Osteoblast (primary cell): ENCODE results near the gene SDHC. TPM values are rescaled to one million over a fixed set of nuclear protein-coding genes. Genes with fewer than 3 reads are reported as not detected.
"Not testable (repeated sequence)": the region's sequence is repeated elsewhere in the genome, so short reads cannot be mapped to it uniquely, and the experiment has no call there.

Experiments used
- DNase-seq: peaks from one replicate; pipeline ENCODE4 v3.0.0; 2011; ENCODE audit warnings: low spot score, mixed read lengths; ENCODE audit not compliant: insufficient read length; ENCODE audit errors: missing footprints
- H2AFZ ChIP-seq: 2 replicates; pipeline ENCODE4 v1.6.0; 2011; ENCODE audit warnings: mild to moderate bottlenecking, low read length
- H3K27ac ChIP-seq: 2 replicates; pipeline ENCODE4 v1.5.1; 2011; ENCODE audit warnings: mild to moderate bottlenecking, low read depth, low read length, moderate library complexity
- H3K27me3 ChIP-seq: 2 replicates; pipeline ENCODE4 v1.6.0; 2012; ENCODE audit warnings: mild to moderate bottlenecking, control low read depth, inconsistent platforms, low read length, moderate library complexity; ENCODE audit not compliant: insufficient read depth
- H3K36me3 ChIP-seq: 2 replicates; pipeline ENCODE4 v1.5.1; 2011; ENCODE audit warnings: mild to moderate bottlenecking, low read length, control low read depth, moderate library complexity; ENCODE audit not compliant: insufficient read depth
- H3K4me1 ChIP-seq: 2 replicates; pipeline ENCODE4 v1.5.1; 2011; ENCODE audit warnings: mild to moderate bottlenecking, low read length, control low read depth, moderate library complexity; ENCODE audit not compliant: insufficient read depth
- H3K4me2 ChIP-seq: 2 replicates; pipeline ENCODE4 v1.6.0; 2011; ENCODE audit warnings: mild to moderate bottlenecking, low read length; ENCODE audit not compliant: insufficient read depth
- H3K4me3 ChIP-seq: fragments of 200-600 bp; sonication (generic); 3 replicates; pipeline ENCODE4 v1.5.1; 2012; ENCODE audit warnings: mild to moderate bottlenecking, low read length, inconsistent platforms; ENCODE audit not compliant: insufficient read depth
- H3K79me2 ChIP-seq: 2 replicates; pipeline ENCODE4 v1.6.0; 2012; ENCODE audit warnings: mild to moderate bottlenecking, low read length, control low read depth, inconsistent platforms; ENCODE audit not compliant: insufficient read depth
- H3K9me3 ChIP-seq: 2 replicates; pipeline ENCODE4 v1.5.1; 2011; ENCODE audit warnings: low read depth, low read length, control low read depth
- H4K20me1 ChIP-seq: 2 replicates; pipeline ENCODE4 v1.6.0; 2012; ENCODE audit warnings: mild to moderate bottlenecking, low read length, control low read depth; ENCODE audit not compliant: insufficient read depth
- total RNA-seq: library from RNA; depleted of rRNA; stranded (reverse); fragments of >200 nt; gene quantifications from 2 replicates; pipeline ENCODE4 v1.2.3, GENCODE V29; 2012
- TF ChIP-seq, protein P1 (sequence below): IDR thresholded peaks from 2 replicates; pipeline ENCODE4 v1.5.1; 2011; ENCODE audit warnings: mild to moderate bottlenecking, low read depth, low read length, moderate library complexity; ENCODE audit errors: extremely low read depth

SDHC gene
- total RNA-seq, 1 donor, result 20.3 TPM

DNA sequence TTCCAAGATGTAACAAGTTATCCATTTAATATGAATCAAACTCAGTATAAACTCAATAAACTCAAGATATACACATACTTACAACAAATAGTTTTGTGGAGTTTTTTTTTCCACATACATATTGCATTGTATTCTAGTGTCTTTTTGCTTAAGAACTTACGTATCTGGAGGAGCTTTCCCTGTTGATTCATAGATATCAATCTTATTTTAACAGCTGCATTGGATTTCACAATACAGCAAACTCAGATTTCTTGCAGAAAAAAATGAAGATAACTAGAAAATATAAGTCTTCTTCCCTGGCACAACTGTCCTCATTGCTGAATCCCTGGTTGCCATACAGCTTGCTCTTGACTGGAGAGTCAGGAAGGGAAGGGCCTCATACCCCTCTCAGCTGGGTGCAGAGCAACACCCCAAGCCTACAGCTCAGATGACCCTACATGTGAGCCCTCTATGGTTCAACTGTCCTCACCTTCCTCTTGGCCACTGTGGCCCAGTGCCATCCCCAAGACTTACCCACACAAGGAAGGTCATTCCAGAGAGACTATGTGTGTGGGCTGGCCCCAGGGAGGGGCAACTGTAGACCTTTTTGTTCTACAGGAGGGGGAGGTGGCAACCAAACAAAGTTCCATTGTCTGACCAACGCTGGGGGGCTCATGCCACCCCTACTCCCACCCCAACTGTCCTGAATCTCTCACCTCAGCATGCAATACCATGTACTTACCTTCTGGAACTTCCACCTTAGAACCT lies 6.1 kb upstream of the SDHC start:
- H3K27ac ChIP-seq, result no peak overlapping the region
- no peaks in the 10 kb centered on the region for H3K27me3 ChIP-seq
- peaks cover 29% of the 10 kb centered on the region for H3K4me1 ChIP-seq
- H2AFZ ChIP-seq, result no peak overlapping the region
- H4K20me1 ChIP-seq, result no peaks in the 10 kb centered on the region
- H3K4me2 ChIP-seq, result no peak overlapping the region
- DNase-seq, result no peak
- H3K79me2 ChIP-seq, result peaks cover 10% of the 10 kb centered on the region
- no peaks in the 10 kb centered on the region for H3K36me3 ChIP-seq
- no peaks in the 10 kb centered on the region for H3K9me3 ChIP-seq
- TF ChIP-seq, protein P1, sequence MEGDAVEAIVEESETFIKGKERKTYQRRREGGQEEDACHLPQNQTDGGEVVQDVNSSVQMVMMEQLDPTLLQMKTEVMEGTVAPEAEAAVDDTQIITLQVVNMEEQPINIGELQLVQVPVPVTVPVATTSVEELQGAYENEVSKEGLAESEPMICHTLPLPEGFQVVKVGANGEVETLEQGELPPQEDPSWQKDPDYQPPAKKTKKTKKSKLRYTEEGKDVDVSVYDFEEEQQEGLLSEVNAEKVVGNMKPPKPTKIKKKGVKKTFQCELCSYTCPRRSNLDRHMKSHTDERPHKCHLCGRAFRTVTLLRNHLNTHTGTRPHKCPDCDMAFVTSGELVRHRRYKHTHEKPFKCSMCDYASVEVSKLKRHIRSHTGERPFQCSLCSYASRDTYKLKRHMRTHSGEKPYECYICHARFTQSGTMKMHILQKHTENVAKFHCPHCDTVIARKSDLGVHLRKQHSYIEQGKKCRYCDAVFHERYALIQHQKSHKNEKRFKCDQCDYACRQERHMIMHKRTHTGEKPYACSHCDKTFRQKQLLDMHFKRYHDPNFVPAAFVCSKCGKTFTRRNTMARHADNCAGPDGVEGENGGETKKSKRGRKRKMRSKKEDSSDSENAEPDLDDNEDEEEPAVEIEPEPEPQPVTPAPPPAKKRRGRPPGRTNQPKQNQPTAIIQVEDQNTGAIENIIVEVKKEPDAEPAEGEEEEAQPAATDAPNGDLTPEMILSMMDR, result no peak
- no peak overlapping the region for H3K4me3 ChIP-seq

DNA sequence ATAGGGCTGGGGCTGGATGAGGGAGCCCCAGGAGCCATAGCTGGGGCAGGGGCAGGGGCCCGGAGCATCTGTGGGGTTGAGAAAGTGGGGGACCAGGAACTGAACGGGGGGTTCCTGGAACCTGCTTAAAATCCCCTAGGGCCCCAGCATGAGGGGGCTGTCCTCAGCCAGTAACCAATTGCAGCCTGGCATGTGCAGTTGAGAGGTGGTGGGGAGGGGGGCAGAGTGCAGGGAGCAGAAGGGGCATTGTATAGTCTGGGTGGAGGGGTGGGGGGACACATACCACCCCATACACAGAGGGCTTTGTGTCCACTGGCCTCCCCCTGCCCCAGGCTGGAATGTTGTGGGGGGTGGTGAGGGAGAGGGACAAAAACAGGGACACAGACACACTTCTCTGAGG lies 4.3 kb upstream of the SDHC start, which contains the start of gene MPZ:
TSS of gene MPZ (minus strand) at position 101 of the 400 bp plus-strand sequence. CDS start at position 38, 63 bp downstream.
- peaks cover 36% of the 10 kb centered on the region for H3K4me1 ChIP-seq
- no peak for DNase-seq
- no peak within 1 kb of the TSS for H3K4me2 ChIP-seq
- H3K36me3 ChIP-seq, result no peaks in the 10 kb centered on the region
- H3K27me3 ChIP-seq, result no peaks in the 10 kb centered on the region
- no peaks in the 10 kb centered on the region for H4K20me1 ChIP-seq
- H3K4me3 ChIP-seq, result no peak within 1 kb of the TSS
- H3K9me3 ChIP-seq, result no peaks in the 10 kb centered on the region
- H3K27ac ChIP-seq, result no peak within 1 kb of the TSS
- H2AFZ ChIP-seq, result no peak within 1 kb of the TSS
- TF ChIP-seq, protein P1, result no peak
- peaks cover 16% of the 10 kb centered on the region for H3K79me2 ChIP-seq

DNA sequence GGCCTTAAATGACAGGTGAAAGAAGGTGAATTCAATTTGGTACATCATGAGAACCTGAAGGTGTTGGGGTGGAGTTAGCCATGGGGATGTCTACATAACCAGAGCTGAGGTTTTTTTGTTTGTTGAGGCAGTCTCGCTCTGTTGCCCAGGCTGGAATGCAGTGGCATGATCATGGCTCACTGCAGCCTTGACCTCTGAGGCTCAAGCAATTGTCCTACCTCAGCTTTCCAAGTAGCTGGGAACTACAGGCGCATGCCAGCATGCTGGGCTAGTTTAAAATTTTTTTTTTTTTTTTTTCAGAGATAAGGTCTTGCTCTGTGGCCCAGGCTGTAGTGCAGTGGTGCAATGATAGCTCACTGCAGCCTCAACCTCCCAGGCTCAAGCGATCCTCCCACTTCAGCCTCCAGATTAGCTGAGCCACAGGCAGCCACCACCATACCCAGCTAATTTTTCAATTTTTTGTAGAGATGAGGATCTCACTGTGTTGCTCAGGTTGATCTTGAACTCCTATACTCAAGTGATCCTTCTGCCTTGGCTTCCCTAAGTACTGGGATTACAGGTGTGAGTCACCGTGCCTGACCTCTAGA lies 2.5 kb upstream of the SDHC start:
- peaks cover 33% of the 10 kb centered on the region for H3K4me1 ChIP-seq
- no peaks in the 10 kb centered on the region for H3K36me3 ChIP-seq
- H3K4me3 ChIP-seq, result no peak overlapping the region
- no peaks in the 10 kb centered on the region for H3K27me3 ChIP-seq
- H3K4me2 ChIP-seq, result no peak overlapping the region
- H3K79me2 ChIP-seq, result peaks cover 24% of the 10 kb centered on the region
- no peaks in the 10 kb centered on the region for H3K9me3 ChIP-seq
- H3K27ac ChIP-seq, result no peak overlapping the region
- DNase-seq, result no peak
- TF ChIP-seq, protein P1, result no peak
- no peaks in the 10 kb centered on the region for H4K20me1 ChIP-seq
- no peak overlapping the region for H2AFZ ChIP-seq

DNA sequence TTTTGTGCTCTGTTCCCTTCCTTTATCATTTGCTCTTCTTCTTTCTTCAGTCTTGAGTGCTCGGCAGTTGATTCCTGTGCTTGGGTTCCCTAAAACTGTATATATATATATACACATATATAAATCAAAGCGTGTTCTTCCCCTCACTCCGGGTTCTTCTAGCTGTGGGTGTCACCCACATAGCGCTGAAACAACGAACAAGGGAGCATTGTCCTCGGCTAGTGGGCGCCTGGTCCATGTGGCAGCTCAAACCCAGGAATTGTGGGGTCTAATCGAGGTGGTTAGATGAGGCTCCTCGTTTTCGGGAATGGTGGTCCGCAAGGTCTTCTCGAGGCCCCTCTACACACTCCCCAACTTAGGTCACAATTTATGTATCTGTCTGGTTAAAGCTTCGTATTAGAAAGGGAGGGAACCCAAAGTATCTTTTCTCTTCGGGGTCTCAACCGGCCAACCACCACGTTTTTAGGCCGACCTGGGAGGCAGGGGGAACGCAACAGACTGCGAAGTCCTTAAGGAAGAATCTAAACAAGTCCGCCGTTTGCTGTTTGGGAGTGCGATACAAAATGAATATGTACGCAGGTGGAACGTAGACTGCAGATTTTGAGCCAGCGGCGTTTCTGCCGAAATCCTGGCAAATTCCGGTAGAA lies 504 bp upstream of the SDHC start:
- Histone ChIP-seq H3K4me3 (peak overlapping the region; percentile 91), H3K79me2 (peaks cover 33% of the 10 kb centered on the region), H2AFZ (peak overlapping the region; percentile 94), H3K4me1 (peaks cover 15% of the 10 kb centered on the region), H4K20me1 (no peaks in the 10 kb centered on the region), H3K9me3 (no peaks in the 10 kb centered on the region), H3K36me3 (peaks cover 3% of the 10 kb centered on the region), H3K27me3 (no peaks in the 10 kb centered on the region), H3K4me2 (peak overlapping the region; percentile 95), H3K27ac (peak overlapping the region; percentile 94)
- TF ChIP-seq, protein P1, result no peak
- DNase-seq, result no peak

DNA sequence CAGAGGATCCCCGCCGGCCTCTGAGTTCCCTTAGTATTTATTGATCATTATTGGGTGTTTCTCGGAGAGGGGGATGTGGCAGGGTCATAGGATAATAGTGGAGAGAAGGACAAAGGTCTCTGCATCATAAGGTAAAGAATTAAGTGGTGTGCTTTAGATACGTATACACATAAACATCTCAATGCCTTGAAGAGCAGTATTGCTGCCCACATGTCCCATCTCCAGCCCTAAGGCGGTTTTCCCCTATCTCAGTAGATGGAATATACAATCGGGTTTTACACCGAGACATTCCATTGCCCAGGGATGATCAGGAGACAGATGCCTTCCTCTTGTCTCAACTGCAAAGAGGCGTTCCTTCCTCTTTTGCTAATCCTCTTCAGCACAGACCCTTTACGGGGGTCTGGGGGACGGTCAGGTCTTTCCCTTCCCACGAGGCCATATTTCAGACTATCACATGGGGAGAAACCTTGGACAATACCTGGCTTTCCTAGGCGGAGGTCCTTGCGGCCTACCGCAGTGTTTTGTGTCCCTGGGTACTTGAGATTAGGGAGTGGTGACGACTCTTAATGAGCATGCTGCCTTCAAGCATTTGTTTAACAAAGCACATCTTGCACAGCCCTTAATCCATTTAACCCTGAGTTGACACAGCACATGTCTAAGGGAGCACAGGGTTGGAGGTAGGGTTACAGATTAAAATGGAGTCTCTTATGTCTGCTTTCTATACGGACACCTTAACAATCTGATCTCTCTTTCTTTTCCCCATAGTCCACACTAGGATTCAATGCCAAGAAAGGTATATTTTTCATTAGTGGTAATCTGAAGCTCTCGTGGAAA lies 1.9 kb downstream of the SDHC start:
- not testable (repeated sequence) for H3K27me3 ChIP-seq, H3K36me3 ChIP-seq, H3K9me3 ChIP-seq, DNase-seq, H3K4me3 ChIP-seq, H3K4me2 ChIP-seq, H4K20me1 ChIP-seq, H3K27ac ChIP-seq, H2AFZ ChIP-seq
- H3K4me1 ChIP-seq, result peaks cover 15% of the 10 kb centered on the region
- peaks cover 46% of the 10 kb centered on the region for H3K79me2 ChIP-seq
